CMK (cell line): ENCODE data around the gene ACACA.

Source experiments
- DNase-seq: peaks from one replicate; pipeline ENCODE4 v3.0.0-alpha.2; 2010; ENCODE audit warnings: low read depth

Gene ACACA

GRCh38 chr17:37291351-37291750, 115.3 kb downstream of the ACACA start:
- DNase-seq = no peak

DNA sequence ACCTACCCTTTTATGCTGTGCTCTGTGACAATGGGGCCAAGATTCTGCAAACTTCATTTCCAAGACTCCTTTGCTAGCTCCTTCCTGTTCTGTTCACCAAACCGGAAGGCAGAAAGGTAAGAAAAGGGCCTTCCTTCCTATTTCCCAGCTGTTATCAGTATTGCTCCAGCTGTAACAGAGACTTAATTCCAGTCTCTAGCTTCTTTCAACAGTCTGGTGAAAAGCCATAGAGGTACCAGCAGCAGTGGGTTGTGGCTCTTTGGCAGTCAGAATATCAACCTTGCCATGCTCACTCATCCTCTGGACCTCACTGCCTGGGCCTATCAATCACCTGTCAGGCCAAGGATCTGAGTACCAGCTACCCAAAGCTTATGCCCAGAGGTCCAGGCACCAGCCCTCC, 120.2 kb downstream of the ACACA start:
- no peak for DNase-seq

DNA sequence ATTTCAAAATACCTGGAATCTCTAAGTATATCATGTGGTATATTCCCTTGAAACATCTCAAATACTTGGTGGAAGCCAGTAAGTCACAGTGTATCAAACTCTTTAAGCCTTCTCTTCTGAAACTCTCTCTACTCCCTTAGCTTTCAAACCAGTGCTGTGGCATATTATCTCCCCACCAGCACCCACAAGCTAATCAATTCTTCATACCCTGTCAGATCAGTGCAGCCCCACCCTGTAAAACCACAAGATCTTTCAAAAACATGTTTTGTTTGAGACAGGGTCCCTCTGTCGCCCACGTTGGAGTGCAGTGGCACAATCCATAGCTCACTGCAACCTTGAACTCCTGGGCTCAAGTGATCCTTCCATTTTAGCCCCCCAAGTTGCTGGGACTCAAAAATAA, 122.4 kb downstream of the ACACA start:
- DNase-seq = no peak

DNA sequence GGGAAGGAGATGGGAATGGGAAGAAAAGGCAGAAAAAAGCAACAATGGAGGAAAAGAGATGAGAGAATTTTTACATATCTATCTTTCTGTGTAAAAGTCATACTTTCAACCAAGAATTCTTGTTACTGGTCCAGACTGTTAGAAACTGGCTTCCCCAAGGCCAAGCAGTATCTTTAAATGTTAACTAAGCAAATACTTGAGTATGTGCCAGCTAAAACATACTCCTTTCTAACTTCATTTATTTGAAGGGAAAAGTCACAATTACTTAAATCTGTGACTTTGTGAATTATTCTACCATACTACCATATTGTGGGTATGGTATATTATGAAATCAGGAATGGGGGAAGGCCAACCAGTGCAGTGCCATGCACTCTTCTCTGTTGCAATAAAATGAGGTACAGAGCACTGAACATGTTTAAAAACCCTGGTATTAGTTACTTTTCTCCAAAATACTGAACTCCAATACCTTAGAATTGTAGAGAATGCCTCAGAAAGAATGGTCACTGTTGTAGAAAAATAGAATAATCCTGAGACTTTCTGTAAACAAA, 123.1 kb downstream of the ACACA start:
- DNase-seq = no peak

DNA sequence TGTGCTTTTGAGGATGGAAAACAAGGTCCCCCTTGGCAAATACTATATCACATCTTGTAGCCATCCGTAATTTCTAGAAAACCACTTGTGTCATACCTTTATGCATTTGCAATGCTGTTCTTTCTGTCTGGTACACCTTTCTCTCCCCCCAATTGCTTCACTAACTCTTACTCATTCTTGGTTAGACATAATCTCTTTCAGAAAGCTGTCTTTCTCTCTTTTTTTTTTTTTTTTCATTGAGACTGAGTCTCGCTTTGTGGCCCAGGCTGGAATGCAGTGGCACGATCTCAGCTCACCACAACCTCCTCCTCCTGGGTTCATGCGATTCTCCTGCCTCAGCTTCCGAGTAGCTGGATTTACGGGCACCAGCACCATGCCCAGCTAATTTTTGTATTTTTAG, 125.8 kb downstream of the ACACA start:
- no peak for DNase-seq

DNA sequence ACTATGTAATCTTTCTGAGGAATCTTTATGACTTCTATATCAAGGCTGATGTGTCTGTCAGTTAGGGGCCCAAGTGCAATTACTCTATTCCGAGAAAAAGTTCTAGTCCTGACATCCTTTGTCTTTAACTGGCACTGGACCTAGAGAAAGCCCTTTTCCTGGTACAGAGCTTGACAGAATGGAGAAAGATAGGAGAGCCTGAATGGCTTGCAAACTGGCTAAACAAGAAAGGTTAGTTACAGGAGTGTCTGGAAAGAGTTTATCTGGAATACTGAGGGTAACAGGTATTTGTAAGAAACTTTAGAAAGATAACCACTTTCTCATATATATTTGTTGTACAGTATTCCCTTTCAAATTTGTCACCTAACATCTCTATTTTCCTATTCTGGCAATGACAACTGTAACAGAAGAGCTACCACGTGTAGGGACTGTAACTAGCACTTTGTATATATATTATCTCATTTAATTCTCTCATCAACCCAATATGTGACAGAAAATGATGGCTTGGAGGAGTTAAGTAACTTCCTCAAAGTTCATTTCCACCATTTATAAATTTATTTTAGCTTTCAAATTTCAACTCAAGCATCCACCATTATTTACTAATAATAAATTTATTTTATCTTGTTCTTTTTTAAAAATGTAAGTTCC, 128.3 kb downstream of the ACACA start:
- DNase-seq = no peak

- DNase-seq = no peak
These were observed 130.2 kb downstream of the ACACA start for GRCh38 chr17:37276475-37276874.

GRCh38 chr17:37274461-37274860, 132.2 kb downstream of the ACACA start:
- no peak for DNase-seq

DNA sequence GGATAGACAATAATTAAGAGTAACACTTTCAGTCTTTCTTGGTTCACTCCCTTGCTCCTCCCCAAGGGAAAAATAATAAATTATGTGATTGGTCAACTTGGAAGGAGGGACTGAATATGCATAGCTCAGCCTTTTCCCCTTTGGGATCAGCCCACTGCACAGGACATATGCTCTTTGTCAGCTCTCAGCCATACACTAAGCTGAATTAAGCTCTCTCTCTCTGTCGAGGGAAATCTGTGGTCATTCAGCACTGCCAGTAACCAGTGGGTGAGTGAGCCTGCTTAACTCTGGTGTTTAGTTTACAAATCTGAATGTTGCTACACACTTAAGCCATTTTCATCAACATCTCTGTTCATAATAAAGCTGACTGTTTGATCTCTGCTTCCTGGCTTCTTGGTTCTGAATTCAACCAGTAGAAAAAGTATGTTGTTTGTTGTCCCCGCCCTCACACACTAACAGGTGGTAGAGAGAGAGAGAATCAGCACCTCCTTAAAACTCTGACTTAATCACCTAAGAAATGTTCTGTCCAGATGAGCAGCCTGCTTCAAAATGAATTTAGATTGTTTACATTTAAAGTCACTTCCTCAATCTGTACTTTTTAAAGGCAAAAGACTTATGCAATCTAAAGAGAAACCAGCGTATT, 133.1 kb downstream of the ACACA start:
- DNase-seq = no peak

DNA sequence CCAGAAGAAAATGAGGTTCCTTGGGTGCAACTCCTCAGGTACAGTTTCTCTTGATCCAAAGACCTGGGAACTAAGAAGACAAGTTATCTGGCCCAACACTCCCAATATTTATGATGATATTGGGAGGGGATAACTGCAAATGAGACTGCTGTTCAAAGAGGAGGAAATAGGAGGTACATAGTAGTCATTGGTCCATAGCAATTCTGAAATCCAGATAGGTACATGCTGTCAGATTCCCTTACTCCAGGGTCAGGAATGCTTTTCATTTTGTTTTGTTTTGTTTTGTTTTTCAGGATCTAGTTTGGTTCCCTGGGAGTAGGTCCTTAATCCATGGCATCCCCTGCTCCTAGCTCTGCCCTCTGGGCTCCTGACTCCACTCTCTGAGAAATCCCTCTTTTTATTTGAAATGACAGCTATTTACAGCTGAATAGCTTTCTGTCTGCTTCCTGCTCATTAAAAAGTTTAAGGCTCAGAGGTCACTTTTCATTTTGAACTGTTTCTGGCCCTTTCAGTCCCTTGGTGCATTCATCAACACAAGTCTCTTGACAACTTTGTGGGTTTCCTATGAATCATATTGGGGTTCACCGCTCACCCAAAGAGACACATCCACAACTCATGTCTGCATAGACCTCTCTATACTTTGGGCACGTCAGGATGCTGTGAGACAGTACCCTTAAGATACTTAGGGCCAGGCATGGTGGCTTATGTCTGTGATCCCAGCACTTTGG, 141.0 kb downstream of the ACACA start:
- DNase-seq = no peak

- peak; percentile 22 for DNase-seq
These were observed 145.3 kb downstream of the ACACA start for GRCh38 chr17:37261286-37261685.

GRCh38 chr17:37259030-37259735, 147.5 kb downstream of the ACACA start:
- no peak for DNase-seq

GRCh38 chr17:37256627-37257026, 150.0 kb downstream of the ACACA start:
- no peak for DNase-seq

DNA sequence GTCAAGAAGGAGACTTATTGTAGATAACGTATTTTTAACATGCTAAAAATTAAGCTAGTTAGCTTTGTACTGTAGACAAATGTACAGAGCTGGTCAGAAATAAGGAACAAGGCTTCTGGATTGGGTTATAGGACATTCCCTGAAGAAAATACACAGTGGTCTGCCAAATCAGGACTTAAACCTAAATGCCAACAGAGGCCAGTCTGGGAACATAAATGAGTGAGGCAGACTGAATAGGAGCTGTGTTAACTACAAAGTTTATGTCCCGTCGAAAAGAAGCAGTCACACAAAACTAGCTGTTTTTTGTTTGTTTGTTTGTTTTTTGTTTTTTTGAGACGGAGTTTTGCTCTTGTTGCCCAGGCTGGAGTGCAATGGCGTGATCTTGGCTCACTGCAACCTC, 151.2 kb downstream of the ACACA start:
- DNase-seq = no peak

GRCh38 chr17:37247825-37248224, 158.8 kb downstream of the ACACA start:
- no peak for DNase-seq

- no peak for DNase-seq
These were observed 160.6 kb downstream of the ACACA start for GRCh38 chr17:37246085-37246484.

- no peak for DNase-seq
These were observed 166.3 kb downstream of the ACACA start for GRCh38 chr17:37240381-37240780.

DNA sequence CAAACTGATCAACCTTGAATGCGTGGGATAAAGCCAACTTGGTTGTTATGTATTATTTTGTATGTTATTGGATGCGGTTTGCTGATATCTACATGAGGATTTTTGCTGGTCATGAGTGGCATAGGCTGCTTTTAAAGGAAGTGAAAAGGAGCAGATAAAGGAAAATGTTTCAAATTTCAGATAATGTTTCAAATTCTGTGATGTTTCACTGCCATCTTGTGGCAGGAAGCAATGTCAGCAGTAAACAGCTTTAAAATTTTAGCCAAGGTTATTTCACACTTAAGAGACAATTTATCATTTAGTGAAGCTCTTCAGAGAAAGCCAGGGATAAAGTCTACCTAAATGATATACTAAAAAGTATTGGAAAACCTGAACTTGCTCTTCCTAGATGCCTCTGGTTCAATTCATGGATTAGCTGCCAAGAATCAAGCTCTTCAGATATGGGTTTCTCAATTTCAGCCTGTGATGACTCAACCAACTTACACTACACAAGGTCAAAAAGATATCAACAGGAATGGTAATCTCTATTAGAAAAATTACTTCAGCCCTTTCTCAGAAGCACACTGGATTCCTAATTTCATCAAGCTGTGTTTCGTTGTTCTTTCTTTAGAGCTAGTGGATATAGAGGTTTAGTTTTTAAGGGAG, 166.8 kb downstream of the ACACA start:
- no peak for DNase-seq

GRCh38 chr17:37234106-37234505, 172.5 kb downstream of the ACACA start:
- no peak for DNase-seq

- no peak for DNase-seq
These were observed 173.6 kb downstream of the ACACA start for GRCh38 chr17:37233036-37233435.

GRCh38 chr17:37231887-37232286, 174.7 kb downstream of the ACACA start:
- DNase-seq = no peak

DNA sequence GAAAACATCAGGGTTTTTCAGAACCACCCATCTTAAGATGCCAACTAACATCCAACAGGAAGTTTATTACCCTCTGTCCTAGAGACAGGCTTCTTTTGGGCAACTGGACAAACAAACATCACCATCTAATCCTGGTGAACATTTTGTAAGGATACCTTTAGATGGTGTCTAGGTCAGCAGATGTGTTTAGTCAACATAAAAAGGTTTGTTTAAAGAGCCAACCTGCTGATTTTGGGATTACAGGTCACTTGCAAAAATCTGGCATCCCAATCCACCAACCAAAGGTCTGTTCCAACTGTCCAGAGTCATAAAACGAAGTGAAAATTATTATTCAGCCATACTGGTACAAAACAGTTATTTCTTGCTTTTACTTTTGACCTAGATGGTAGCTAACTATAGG, 176.0 kb downstream of the ACACA start:
- DNase-seq = no peak
